ENCODE data around the gene ACTR6.

DNA sequence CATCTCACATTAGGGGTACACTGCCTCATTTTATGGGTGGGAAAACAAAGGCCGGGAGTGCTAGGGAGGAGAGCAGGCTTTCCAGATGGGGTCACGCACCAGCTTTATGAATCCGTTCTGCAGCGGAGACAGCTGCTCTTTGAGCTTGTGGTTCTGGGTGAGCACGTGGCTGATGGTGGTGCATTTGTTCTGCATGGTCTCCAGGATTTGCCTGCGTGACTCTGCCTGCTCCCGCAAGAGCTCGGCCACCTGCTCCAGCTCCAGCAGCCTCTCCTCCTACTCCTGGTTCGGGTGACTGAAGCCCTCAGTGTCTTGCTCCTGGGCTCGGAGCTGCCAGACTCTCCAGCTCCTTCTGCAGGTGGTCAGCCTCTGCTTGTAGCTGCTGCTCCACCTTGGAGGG lies 34.4 kb upstream of the ACTR6 start:
- TF ChIP-seq, protein P1, sequence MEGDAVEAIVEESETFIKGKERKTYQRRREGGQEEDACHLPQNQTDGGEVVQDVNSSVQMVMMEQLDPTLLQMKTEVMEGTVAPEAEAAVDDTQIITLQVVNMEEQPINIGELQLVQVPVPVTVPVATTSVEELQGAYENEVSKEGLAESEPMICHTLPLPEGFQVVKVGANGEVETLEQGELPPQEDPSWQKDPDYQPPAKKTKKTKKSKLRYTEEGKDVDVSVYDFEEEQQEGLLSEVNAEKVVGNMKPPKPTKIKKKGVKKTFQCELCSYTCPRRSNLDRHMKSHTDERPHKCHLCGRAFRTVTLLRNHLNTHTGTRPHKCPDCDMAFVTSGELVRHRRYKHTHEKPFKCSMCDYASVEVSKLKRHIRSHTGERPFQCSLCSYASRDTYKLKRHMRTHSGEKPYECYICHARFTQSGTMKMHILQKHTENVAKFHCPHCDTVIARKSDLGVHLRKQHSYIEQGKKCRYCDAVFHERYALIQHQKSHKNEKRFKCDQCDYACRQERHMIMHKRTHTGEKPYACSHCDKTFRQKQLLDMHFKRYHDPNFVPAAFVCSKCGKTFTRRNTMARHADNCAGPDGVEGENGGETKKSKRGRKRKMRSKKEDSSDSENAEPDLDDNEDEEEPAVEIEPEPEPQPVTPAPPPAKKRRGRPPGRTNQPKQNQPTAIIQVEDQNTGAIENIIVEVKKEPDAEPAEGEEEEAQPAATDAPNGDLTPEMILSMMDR (IDR thresholded peaks at IDR 0.05; ENCODE audit: low read depth, low read length) = no peak
- TF ChIP-seq POLR2A (IDR thresholded peaks at IDR 0.05; ENCODE audit: extremely low read depth, insufficient read length) (no peak), MAX (IDR thresholded peaks at IDR 0.05; ENCODE audit: low read depth, low read length) (no peak)
